Tibial nerve (tissue), 3 donors: ENCODE results near the gene ZNF274.

Experiments
- CTCF ChIP-seq, 5 experiments: fragments of 200-600 bp in 3 of 5; fragments of 450-650 bp in 2 of 5; sonication (generic) in 3 of 5; IDR thresholded peaks; one replicate each; pipeline ENCODE4 v1.5.1; 2016 to 2019; ENCODE audit warnings: antibody characterized with exemption in 5 of 5, mild to moderate bottlenecking in 3 of 5, moderate library complexity in 2 of 5
- POLR2A ChIP-seq, 2 donors: fragments of 450-650 bp; IDR thresholded peaks; one replicate each; pipeline ENCODE4 v1.6.1; 2017; ENCODE audit warnings: antibody characterized with exemption in 2 of 2, mild to moderate bottlenecking in 2 of 2, moderate library complexity in 2 of 2

GRCh38 chr19:58252102-58252685 lies 69.3 kb downstream of the ZNF274 start:
- no peak for TF ChIP-seq CTCF (IDR thresholded peaks at IDR 0.05)
- no peak for TF ChIP-seq POLR2A (IDR thresholded peaks at IDR 0.05)
